Astrocyte of the spinal cord (primary cell): Measurements from ENCODE around the gene PON2.

Experiments
- DNase-seq: peaks from one replicate; pipeline ENCODE4 v3.0.0; 2011; ENCODE audit warnings: low read depth, low spot score
- H3K4me3 ChIP-seq: 2 replicates; pipeline ENCODE4 v1.5.1; 2011; ENCODE audit warnings: low read depth, mild to moderate bottlenecking, low read length, moderate library complexity
- in situ Hi-C: cut with HindIII; loops from 2 replicates; pipeline ENCODE4 v1.10.0; 2017; ENCODE audit warnings: low sequenced_read_pairs
- TF ChIP-seq, protein P1 (sequence below): IDR thresholded peaks from 2 replicates; pipeline ENCODE4 v1.5.1; 2012; ENCODE audit warnings: low read depth, mild to moderate bottlenecking, low read length, inconsistent platforms

Gene PON2

DNA sequence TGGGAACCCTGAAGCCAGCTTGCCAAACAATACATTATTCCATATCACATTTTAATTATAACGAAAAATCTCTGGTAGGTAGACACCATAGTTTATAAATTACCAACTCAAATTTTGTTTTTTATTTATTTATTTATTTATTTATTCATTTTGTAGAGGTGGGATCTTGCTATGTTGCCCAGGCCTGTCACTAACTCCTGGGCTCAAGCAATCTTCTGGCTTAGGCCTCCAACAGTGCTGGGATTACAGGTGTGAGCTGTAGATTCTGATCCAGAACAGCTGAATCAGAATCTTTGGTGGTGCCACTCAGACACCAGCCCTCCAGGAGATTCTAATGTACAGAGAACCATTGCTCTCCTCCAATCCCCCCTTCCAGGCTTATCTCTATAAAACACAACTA is 1.7 kb downstream of the PON2 start:
- TF ChIP-seq, protein P1, sequence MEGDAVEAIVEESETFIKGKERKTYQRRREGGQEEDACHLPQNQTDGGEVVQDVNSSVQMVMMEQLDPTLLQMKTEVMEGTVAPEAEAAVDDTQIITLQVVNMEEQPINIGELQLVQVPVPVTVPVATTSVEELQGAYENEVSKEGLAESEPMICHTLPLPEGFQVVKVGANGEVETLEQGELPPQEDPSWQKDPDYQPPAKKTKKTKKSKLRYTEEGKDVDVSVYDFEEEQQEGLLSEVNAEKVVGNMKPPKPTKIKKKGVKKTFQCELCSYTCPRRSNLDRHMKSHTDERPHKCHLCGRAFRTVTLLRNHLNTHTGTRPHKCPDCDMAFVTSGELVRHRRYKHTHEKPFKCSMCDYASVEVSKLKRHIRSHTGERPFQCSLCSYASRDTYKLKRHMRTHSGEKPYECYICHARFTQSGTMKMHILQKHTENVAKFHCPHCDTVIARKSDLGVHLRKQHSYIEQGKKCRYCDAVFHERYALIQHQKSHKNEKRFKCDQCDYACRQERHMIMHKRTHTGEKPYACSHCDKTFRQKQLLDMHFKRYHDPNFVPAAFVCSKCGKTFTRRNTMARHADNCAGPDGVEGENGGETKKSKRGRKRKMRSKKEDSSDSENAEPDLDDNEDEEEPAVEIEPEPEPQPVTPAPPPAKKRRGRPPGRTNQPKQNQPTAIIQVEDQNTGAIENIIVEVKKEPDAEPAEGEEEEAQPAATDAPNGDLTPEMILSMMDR: no peak
- in situ Hi-C loops: no loop called here
- no peak for DNase-seq
- H3K4me3 ChIP-seq: no peak overlapping the region

DNA sequence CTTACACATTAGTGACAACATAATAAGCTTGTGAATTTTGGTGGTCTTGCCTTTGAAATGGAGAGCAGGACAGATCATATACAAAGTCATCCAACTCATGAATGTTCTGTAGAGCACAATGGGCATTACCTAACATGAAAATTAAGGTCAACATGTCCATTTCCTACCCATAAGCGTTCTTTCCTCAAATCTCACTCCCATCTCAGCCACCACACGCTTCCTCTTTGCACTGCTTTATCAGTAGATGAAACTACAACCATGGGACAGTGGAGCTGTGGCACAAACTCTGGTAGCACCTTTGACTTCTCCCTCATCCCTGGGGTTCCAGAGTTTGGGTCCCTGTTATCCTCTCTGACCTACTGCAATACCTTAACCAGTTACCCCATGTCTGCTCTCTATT is 2.2 kb downstream of the PON2 start:
- in situ Hi-C loops: no loop called here
- no peak for DNase-seq
- TF ChIP-seq, protein P1: no peak
- H3K4me3 ChIP-seq: no peak overlapping the region

DNA sequence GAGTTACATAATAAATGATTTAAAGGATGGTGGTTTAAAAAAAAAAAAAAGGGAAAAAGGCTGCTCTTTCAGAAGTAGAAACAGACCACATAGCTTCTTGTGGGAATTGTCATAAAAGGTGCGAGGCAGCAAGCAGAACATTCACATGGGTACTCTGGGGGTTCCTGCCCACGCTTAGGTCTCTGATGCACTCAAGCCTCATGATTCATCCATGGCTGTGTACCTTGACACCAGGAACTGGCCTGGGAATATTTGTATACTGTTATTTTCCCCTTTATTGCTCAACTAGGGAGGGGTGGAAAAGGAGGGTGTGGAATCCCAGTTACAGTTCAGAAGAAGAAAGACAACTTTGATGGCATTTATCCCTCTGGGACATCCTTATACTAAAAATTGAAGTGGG is 4.0 kb downstream of the PON2 start:
- TF ChIP-seq, protein P1: no peak
- in situ Hi-C loops: no loop called here
- no peak overlapping the region for H3K4me3 ChIP-seq
- peak; percentile 20 for DNase-seq

DNA sequence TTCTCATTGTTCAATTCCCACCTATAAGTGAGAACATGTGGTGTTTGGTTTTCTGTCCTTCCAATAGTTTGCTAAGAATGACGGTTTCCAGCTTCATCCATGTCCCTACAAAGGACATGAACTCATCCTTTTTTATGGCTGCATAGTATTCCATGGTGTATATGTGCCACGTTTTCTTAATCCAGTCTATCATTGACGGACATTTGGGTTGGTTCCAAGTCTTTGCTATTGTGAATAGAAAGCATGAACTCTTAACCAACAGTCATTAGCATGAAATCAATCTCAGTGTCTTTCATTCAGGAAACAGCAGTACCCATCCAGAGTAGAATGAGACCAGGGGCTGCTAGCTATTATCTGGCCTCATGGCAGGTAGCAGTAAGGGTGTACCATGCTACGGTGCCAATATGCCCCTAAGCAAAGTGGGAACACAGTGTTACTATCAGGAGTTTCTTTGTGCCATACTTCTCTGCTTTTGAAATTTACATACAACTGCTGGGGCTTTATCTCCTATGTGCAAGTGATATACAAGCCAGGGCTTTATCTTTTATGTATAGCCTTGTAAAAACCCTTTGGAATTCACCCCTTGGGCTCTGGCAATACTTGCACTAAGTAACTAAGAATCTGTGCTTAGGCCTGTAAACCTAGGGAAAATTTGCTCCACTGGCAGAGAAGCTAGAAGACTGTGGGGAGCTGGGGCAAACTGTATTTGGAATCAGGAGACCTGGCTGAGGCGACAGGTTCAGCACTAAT is 5.4 kb downstream of the PON2 start:
- TF ChIP-seq, protein P1: no peak
- no peak overlapping the region for H3K4me3 ChIP-seq
- DNase-seq: no peak
- in situ Hi-C loops: no loop called here

DNA sequence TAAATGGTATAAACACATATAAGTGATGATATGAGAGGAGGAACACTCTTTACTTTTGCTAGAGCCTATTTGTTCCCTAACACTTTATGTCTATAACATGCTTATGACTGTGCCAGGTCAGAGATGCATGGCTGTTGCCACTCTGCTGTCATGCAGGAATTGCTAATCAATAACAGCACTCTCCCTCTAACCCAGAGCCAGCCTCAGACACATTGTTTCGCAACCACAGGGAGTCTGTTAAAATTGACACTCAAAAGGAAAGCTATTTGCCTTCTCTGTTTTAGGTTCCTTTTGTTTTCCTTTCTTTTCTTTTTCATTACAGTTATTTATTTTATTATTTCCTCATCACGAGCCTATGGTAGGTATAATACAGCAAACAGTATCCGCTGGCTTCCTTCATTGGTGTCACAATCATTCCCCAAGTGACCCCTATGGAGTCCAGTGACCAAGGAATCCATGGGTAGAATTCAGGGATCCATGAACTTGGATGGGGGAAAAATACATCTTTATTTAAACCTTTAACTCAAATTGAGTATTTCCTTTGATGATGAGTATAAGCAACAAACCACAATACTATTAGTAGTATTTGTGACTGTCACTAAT is 6.8 kb downstream of the PON2 start:
- in situ Hi-C loops: no loop called here
- TF ChIP-seq, protein P1: no peak
- no peak for DNase-seq

DNA sequence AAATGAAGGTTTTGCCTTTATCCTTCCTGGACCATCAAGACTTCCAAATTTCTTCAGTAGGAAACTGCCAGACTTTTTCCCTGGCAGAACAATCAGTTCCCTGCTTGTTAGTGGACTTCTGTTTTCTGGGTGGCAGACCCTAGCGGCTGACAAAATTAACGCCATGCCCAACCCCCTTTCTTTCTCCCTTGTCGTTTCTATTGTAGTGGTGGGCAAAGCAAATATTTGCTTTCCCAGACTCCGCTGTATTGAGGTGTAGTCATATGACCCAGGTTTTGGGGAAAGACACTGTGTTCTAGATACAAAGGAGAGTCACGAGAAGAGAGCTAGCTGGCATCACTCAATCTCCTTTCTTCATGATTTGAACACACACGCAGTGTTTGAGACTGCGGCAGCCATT is 7.7 kb downstream of the PON2 start:
- in situ Hi-C loops: no loop called here
- TF ChIP-seq, protein P1: no peak
- no peak overlapping the region for H3K4me3 ChIP-seq
- no peak for DNase-seq

More for the DNA sequence above, 6.8 kb downstream of the PON2 start:
- H3K4me3 ChIP-seq: no peak overlapping the region
